OCI-LY1 (cell line): ENCODE data around the gene CLIP2.

Source experiments
- EZH2 ChIP-seq: fragments of 200-600 bp; sonication (generic), shearing (Covaris generic); IDR thresholded peaks from 2 replicates; pipeline ENCODE4 v1.8.0; 2017; ENCODE audit warnings: borderline replicate concordance, mixed run types, mild to moderate bottlenecking, antibody characterized with exemption, low read length, moderate library complexity, mixed read lengths
- TF ChIP-seq, protein P1 (sequence below): fragments of 200-600 bp; sonication (generic), shearing (Covaris generic); IDR thresholded peaks from 2 replicates; pipeline ENCODE4 v1.5.1; 2017; ENCODE audit warnings: mild to moderate bottlenecking, antibody characterized with exemption, low read length, moderate library complexity, mixed read lengths

DNA sequence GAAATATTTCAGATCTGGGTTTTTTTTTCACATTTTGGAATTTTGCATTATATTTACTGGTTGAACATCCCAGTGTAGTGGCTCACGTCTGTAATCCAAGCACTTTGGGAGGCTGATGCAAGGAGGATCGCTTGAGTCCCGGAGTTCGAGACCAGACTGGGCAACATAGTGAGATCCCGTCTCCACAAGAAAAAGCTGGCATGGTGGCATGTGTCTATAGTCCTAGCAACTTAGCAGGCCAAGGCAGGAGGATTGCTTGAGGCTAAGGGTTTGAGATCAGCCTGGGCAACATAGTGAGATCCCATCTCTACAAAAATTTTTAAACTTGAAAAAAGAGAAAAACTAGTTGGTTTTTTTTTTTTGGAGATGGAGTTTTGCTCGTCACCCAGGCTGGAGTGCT lies 41.1 kb upstream of the CLIP2 start:
- TF ChIP-seq, protein P1, sequence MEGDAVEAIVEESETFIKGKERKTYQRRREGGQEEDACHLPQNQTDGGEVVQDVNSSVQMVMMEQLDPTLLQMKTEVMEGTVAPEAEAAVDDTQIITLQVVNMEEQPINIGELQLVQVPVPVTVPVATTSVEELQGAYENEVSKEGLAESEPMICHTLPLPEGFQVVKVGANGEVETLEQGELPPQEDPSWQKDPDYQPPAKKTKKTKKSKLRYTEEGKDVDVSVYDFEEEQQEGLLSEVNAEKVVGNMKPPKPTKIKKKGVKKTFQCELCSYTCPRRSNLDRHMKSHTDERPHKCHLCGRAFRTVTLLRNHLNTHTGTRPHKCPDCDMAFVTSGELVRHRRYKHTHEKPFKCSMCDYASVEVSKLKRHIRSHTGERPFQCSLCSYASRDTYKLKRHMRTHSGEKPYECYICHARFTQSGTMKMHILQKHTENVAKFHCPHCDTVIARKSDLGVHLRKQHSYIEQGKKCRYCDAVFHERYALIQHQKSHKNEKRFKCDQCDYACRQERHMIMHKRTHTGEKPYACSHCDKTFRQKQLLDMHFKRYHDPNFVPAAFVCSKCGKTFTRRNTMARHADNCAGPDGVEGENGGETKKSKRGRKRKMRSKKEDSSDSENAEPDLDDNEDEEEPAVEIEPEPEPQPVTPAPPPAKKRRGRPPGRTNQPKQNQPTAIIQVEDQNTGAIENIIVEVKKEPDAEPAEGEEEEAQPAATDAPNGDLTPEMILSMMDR, result no peak
- no peak for TF ChIP-seq EZH2
